HepG2 (cell line): ENCODE data around the gene ZNF132. TPM values are rescaled to one million over a fixed set of nuclear protein-coding genes. Genes with fewer than 3 reads are reported as not detected.

Source experiments
- DNMT3B ChIP-seq: conservative IDR thresholded peaks from 2 replicates; pipeline ENCODE4 v1.6.1; 2016; ENCODE audit warnings: missing biosample characterization, control low read depth
- DR1 ChIP-seq: sonication (generic); formaldehyde crosslinking; IDR thresholded peaks from 2 replicates; pipeline ENCODE4 v1.8.0; 2021; ENCODE audit warnings: mild to moderate bottlenecking, missing genetic modification reagents, inconsistent platforms
- MTF2 ChIP-seq: sonication (generic); formaldehyde crosslinking; IDR thresholded peaks from 2 replicates; pipeline ENCODE4 v1.5.0; 2020; ENCODE audit warnings: missing genetic modification reagents, borderline replicate concordance
- MYPOP ChIP-seq: sonication (generic); formaldehyde crosslinking; IDR thresholded peaks from 2 replicates; pipeline ENCODE4 v1.8.1; 2023; ENCODE audit warnings: mild to moderate bottlenecking, moderate library complexity, missing genetic modification reagents
- STAT5B ChIP-seq: sonication (generic); formaldehyde crosslinking; IDR thresholded peaks from 2 replicates; pipeline ENCODE4 v1.4.0; 2020; ENCODE audit warnings: missing genetic modification reagents
- ZBTB1 ChIP-seq: sonication (generic); formaldehyde crosslinking; IDR thresholded peaks from 2 replicates; pipeline ENCODE4 v1.4.0; 2020; ENCODE audit warnings: missing genetic modification reagents, borderline replicate concordance
- ZFP36L1 ChIP-seq: sonication (generic); formaldehyde crosslinking; IDR thresholded peaks from 2 replicates; pipeline ENCODE4 v1.8.0; 2022; ENCODE audit warnings: mild to moderate bottlenecking, missing genetic modification reagents, moderate library complexity
- ZFP41 ChIP-seq: sonication (generic); formaldehyde crosslinking; IDR thresholded peaks from 2 replicates; pipeline ENCODE4 v1.4.0; 2020; ENCODE audit warnings: mild to moderate bottlenecking, missing genetic modification reagents, borderline replicate concordance
- ZSCAN25 ChIP-seq: sonication (generic); formaldehyde crosslinking; IDR thresholded peaks from 2 replicates; pipeline ENCODE4 v1.8.0; 2022; ENCODE audit warnings: mild to moderate bottlenecking, missing genetic modification reagents
- polyA plus RNA-seq, 8 experiments: library from polyadenylated mRNA; depleted of rRNA in 3 of 8; stranded (reverse) in 7 of 8; unstranded in 1 of 8; fragments of >200 nt; fragmentation: Illumina TruSeq in 4 of 8; extraction: Trizol in 4 of 8; gene quantifications; 2 replicates each; pipeline versions ENCODE4 v1.2.1 to v1.2.3, GENCODE V29; 2011 to 2016; ENCODE audit warnings: low read depth in 4 of 8, missing spikeins in 1 of 8, mixed read lengths in 1 of 8; ENCODE audit not compliant: insufficient read depth in 1 of 8
- total RNA-seq, 5 experiments: library from RNA; depleted of rRNA; stranded (reverse); fragments of >200 nt; fragmentation: Illumina TruSeq; extraction: Trizol; gene quantifications; 2 replicates each; pipeline ENCODE4 v1.2.3, GENCODE V29; 2016; ENCODE audit warnings: low read depth in 1 of 5
- TF ChIP-seq, protein P1 (sequence below): sonication (generic); formaldehyde crosslinking; IDR thresholded peaks from 2 replicates; pipeline ENCODE4 v1.8.1; 2023; ENCODE audit warnings: mild to moderate bottlenecking, missing genetic modification reagents
- TF ChIP-seq, protein P2 (sequence below): sonication (generic); formaldehyde crosslinking; IDR thresholded peaks from 2 replicates; pipeline ENCODE4 v1.5.0; 2020; ENCODE audit warnings: mild to moderate bottlenecking, missing genetic modification reagents
- TF ChIP-seq, protein P3 (sequence below): sonication (generic); formaldehyde crosslinking; IDR thresholded peaks from 2 replicates; pipeline ENCODE4 v1.4.0; 2020; ENCODE audit warnings: mild to moderate bottlenecking, missing genetic modification reagents
- TF ChIP-seq, protein P4 (sequence below): sonication (generic); formaldehyde crosslinking; IDR thresholded peaks from 2 replicates; pipeline ENCODE4 v1.4.0; 2020; ENCODE audit warnings: missing genetic modification reagents
- TF ChIP-seq, protein P5 (sequence below): sonication (generic); formaldehyde crosslinking; IDR thresholded peaks from 2 replicates; pipeline ENCODE4 v1.5.1; 2020; ENCODE audit warnings: mild to moderate bottlenecking, missing genetic modification reagents, borderline replicate concordance

The ZNF132 gene
- total and polyA plus RNA-seq, 2 of the 13 experiments (the other 11 are each of a cell fraction or from before 2014, with no cell fraction given) = not detected

DNA sequence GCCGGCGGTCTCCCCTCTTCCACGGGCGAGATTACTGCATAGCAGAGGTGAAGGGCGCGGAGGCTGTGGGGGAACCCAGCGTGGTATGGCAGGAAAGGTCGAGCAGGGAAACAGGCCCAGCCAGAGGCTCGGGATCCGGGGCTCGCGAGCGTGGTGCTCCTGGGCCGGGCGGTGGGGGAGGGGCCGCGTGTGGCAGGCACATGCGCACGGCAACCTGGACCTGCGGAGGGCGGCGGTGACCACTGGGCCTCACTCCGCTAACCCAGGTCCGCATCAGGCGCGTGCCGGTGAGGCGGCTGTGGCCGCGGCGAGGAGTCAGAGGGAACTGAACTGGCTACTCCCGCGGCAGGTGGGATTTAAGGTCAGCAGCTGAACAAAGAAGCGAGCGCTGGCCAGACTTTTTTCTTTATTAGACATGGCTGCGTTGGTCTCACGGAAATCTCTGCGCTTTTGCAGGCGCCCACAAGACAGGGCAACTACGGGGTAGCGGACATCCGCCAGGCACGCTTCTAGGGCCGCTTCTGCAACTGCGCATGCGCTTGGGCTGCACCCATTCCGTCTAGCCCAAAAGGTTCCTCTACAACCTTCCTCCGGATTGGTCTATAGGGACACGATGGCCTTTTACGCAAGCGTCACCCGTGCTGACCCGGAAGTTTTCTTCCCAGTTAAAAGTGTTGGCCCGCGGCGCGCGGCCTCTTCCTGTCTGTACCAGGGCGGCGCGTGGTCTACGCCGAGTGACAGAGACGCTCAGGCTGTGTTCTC, 53.2 kb downstream of the ZNF132 start, which contains the start of gene RPS5 (continued):
- TF ChIP-seq STAT5B (0 out of 2 replicates have a peak, but pooled peaks have one; percentile 7), DNMT3B (CRISPR knock-in tag) (peak; percentile 32), ZBTB1 (CRISPR knock-in tag) (no peak), ZFP41 (peak; percentile 38; the same call in 1 of the 2 replicates), ZFP36L1 (CRISPR knock-in tag) (peak; percentile 25; the same call in 1 of the 2 replicates), DR1 (peak; percentile 96), ZSCAN25 (peak; percentile 23; the same call in 1 of the 2 replicates), MTF2 (CRISPR knock-in tag) (no peak), MYPOP (CRISPR knock-in tag) (peak; percentile 55; the same call in 1 of the 2 replicates)
- TF ChIP-seq, protein P1, sequence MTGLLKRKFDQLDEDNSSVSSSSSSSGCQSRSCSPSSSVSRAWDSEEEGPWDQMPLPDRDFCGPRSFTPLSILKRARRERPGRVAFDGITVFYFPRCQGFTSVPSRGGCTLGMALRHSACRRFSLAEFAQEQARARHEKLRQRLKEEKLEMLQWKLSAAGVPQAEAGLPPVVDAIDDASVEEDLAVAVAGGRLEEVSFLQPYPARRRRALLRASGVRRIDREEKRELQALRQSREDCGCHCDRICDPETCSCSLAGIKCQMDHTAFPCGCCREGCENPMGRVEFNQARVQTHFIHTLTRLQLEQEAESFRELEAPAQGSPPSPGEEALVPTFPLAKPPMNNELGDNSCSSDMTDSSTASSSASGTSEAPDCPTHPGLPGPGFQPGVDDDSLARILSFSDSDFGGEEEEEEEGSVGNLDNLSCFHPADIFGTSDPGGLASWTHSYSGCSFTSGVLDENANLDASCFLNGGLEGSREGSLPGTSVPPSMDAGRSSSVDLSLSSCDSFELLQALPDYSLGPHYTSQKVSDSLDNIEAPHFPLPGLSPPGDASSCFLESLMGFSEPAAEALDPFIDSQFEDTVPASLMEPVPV (CRISPR knock-in tag) = peak; percentile 48
- TF ChIP-seq, protein P2, sequence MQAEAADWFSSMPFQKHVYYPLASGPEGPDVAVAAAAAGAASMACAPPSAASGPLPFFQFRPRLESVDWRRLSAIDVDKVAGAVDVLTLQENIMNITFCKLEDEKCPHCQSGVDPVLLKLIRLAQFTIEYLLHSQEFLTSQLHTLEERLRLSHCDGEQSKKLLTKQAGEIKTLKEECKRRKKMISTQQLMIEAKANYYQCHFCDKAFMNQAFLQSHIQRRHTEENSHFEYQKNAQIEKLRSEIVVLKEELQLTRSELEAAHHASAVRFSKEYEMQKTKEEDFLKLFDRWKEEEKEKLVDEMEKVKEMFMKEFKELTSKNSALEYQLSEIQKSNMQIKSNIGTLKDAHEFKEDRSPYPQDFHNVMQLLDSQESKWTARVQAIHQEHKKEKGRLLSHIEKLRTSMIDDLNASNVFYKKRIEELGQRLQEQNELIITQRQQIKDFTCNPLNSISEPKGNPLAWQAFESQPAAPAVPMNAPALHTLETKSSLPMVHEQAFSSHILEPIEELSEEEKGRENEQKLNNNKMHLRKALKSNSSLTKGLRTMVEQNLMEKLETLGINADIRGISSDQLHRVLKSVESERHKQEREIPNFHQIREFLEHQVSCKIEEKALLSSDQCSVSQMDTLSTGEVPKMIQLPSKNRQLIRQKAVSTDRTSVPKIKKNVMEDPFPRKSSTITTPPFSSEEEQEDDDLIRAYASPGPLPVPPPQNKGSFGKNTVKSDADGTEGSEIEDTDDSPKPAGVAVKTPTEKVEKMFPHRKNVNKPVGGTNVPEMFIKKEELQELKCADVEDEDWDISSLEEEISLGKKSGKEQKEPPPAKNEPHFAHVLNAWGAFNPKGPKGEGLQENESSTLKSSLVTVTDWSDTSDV (CRISPR knock-in tag) = peak; percentile 47; the same call in 1 of the 2 replicates
- TF ChIP-seq, protein P3, sequence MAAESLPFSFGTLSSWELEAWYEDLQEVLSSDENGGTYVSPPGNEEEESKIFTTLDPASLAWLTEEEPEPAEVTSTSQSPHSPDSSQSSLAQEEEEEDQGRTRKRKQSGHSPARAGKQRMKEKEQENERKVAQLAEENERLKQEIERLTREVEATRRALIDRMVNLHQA (CRISPR knock-in tag) = peak; percentile 21; the same call in 1 of the 2 replicates
- TF ChIP-seq, protein P4, sequence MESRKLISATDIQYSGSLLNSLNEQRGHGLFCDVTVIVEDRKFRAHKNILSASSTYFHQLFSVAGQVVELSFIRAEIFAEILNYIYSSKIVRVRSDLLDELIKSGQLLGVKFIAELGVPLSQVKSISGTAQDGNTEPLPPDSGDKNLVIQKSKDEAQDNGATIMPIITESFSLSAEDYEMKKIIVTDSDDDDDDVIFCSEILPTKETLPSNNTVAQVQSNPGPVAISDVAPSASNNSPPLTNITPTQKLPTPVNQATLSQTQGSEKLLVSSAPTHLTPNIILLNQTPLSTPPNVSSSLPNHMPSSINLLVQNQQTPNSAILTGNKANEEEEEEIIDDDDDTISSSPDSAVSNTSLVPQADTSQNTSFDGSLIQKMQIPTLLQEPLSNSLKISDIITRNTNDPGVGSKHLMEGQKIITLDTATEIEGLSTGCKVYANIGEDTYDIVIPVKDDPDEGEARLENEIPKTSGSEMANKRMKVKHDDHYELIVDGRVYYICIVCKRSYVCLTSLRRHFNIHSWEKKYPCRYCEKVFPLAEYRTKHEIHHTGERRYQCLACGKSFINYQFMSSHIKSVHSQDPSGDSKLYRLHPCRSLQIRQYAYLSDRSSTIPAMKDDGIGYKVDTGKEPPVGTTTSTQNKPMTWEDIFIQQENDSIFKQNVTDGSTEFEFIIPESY (CRISPR knock-in tag) = no peak
- TF ChIP-seq, protein P5, sequence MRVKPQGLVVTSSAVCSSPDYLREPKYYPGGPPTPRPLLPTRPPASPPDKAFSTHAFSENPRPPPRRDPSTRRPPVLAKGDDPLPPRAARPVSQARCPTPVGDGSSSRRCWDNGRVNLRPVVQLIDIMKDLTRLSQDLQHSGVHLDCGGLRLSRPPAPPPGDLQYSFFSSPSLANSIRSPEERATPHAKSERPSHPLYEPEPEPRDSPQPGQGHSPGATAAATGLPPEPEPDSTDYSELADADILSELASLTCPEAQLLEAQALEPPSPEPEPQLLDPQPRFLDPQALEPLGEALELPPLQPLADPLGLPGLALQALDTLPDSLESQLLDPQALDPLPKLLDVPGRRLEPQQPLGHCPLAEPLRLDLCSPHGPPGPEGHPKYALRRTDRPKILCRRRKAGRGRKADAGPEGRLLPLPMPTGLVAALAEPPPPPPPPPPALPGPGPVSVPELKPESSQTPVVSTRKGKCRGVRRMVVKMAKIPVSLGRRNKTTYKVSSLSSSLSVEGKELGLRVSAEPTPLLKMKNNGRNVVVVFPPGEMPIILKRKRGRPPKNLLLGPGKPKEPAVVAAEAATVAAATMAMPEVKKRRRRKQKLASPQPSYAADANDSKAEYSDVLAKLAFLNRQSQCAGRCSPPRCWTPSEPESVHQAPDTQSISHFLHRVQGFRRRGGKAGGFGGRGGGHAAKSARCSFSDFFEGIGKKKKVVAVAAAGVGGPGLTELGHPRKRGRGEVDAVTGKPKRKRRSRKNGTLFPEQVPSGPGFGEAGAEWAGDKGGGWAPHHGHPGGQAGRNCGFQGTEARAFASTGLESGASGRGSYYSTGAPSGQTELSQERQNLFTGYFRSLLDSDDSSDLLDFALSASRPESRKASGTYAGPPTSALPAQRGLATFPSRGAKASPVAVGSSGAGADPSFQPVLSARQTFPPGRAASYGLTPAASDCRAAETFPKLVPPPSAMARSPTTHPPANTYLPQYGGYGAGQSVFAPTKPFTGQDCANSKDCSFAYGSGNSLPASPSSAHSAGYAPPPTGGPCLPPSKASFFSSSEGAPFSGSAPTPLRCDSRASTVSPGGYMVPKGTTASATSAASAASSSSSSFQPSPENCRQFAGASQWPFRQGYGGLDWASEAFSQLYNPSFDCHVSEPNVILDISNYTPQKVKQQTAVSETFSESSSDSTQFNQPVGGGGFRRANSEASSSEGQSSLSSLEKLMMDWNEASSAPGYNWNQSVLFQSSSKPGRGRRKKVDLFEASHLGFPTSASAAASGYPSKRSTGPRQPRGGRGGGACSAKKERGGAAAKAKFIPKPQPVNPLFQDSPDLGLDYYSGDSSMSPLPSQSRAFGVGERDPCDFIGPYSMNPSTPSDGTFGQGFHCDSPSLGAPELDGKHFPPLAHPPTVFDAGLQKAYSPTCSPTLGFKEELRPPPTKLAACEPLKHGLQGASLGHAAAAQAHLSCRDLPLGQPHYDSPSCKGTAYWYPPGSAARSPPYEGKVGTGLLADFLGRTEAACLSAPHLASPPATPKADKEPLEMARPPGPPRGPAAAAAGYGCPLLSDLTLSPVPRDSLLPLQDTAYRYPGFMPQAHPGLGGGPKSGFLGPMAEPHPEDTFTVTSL (CRISPR knock-in tag) = no peak
